WTC11 (cell line): ENCODE data around the gene DRAXIN. TPM values are rescaled to one million over a fixed set of nuclear protein-coding genes. Genes with fewer than 3 reads are reported as not detected.

Experiments
- AR ChIP-seq: fragments of 250-450 bp; sonication (Bioruptor Pico); IDR thresholded peaks from 2 replicates; pipeline ENCODE4 v1.9.0; 2021; ENCODE audit warnings: mild to moderate bottlenecking
- ATF2 ChIP-seq: sonication (generic); formaldehyde crosslinking; IDR thresholded peaks from 2 replicates; pipeline ENCODE4 v1.8.1; 2022; ENCODE audit warnings: low read depth, missing genetic modification reagents, borderline replicate concordance
- ATF3 ChIP-seq: sonication (generic); formaldehyde crosslinking; conservative IDR thresholded peaks from 2 replicates; pipeline ENCODE4 v1.8.1; 2022; ENCODE audit warnings: mild to moderate bottlenecking, missing genetic modification reagents
- ATF6 ChIP-seq: sonication (generic); formaldehyde crosslinking; IDR thresholded peaks from 2 replicates; pipeline ENCODE4 v1.8.1; 2023; ENCODE audit warnings: mild to moderate bottlenecking, missing genetic modification reagents
- CREM ChIP-seq: sonication (generic); formaldehyde crosslinking; IDR thresholded peaks from 2 replicates; pipeline ENCODE4 v1.8.1; 2022; ENCODE audit warnings: mild to moderate bottlenecking, missing genetic modification reagents, moderate library complexity
- E2F5 ChIP-seq: sonication (generic); formaldehyde crosslinking; IDR thresholded peaks from 2 replicates; pipeline ENCODE4 v1.8.1; 2022; ENCODE audit warnings: mild to moderate bottlenecking, moderate library complexity, missing genetic modification reagents
- FOXP4 ChIP-seq: sonication (generic); formaldehyde crosslinking; IDR thresholded peaks from 2 replicates; pipeline ENCODE4 v1.8.0; 2022; ENCODE audit warnings: mild to moderate bottlenecking, missing genetic modification reagents
- GTF2I ChIP-seq: fragments of 250-450 bp; sonication (Bioruptor Pico); conservative IDR thresholded peaks from 2 replicates; pipeline ENCODE4 v1.4.0; 2021; ENCODE audit warnings: mild to moderate bottlenecking
- HMGA2 ChIP-seq: fragments of 250-450 bp; sonication (Bioruptor Pico); IDR thresholded peaks from 2 replicates; pipeline ENCODE4 v1.4.0; 2021; ENCODE audit warnings: mild to moderate bottlenecking, moderate library complexity
- HMGXB4 ChIP-seq: sonication (generic); formaldehyde crosslinking; IDR thresholded peaks from 2 replicates; pipeline ENCODE4 v1.8.1; 2023; ENCODE audit warnings: mild to moderate bottlenecking, moderate library complexity, missing genetic modification reagents
- KAT7 ChIP-seq: sonication (generic); formaldehyde crosslinking; IDR thresholded peaks from 2 replicates; pipeline ENCODE4 v1.8.1; 2023; ENCODE audit warnings: missing genetic modification reagents, mild to moderate bottlenecking, borderline replicate concordance
- OVOL2 ChIP-seq: fragments of 250-450 bp; sonication (Bioruptor Pico); IDR thresholded peaks from 2 replicates; pipeline ENCODE4 v1.9.0; 2021; ENCODE audit warnings: mild to moderate bottlenecking, borderline replicate concordance
- PRDM15 ChIP-seq: sonication (generic); formaldehyde crosslinking; IDR thresholded peaks from 2 replicates; pipeline ENCODE4 v1.8.0; 2022; ENCODE audit warnings: missing genetic modification reagents
- RELA ChIP-seq: sonication (generic); formaldehyde crosslinking; IDR thresholded peaks from 2 replicates; pipeline ENCODE4 v1.8.1; 2022; ENCODE audit warnings: missing genetic modification reagents, mild to moderate bottlenecking, borderline replicate concordance
- SMAD3 ChIP-seq: sonication (generic); formaldehyde crosslinking; IDR thresholded peaks from 2 replicates; pipeline ENCODE4 v1.8.0; 2022; ENCODE audit warnings: missing genetic modification reagents, mild to moderate bottlenecking, borderline replicate concordance
- TEAD1 ChIP-seq: sonication (generic); formaldehyde crosslinking; IDR thresholded peaks from 2 replicates; pipeline ENCODE4 v1.8.0; 2022; ENCODE audit warnings: mild to moderate bottlenecking, missing genetic modification reagents
- ZBTB43 ChIP-seq: sonication (generic); formaldehyde crosslinking; IDR thresholded peaks from 2 replicates; pipeline ENCODE4 v1.8.1; 2023; ENCODE audit warnings: mild to moderate bottlenecking, missing genetic modification reagents
- ZNF138 ChIP-seq: sonication (generic); formaldehyde crosslinking; conservative IDR thresholded peaks from 2 replicates; pipeline ENCODE4 v1.8.1; 2022; ENCODE audit warnings: mild to moderate bottlenecking, moderate library complexity, missing genetic modification reagents
- ZNF219 ChIP-seq: sonication (generic); formaldehyde crosslinking; IDR thresholded peaks from 2 replicates; pipeline ENCODE4 v1.8.0; 2023; ENCODE audit warnings: missing genetic modification reagents, mild to moderate bottlenecking, borderline replicate concordance
- ZNF232 ChIP-seq: sonication (generic); formaldehyde crosslinking; IDR thresholded peaks from 2 replicates; pipeline ENCODE4 v1.8.0; 2022; ENCODE audit warnings: mild to moderate bottlenecking, missing genetic modification reagents
- total RNA-seq: library from RNA; stranded (reverse); gene quantifications from 3 replicates; pipeline ENCODE4 v1.2.3, GENCODE V29; 2021

Gene DRAXIN
- total RNA-seq, 1 experiment from 2014 or later: 12.0 TPM

- TF ChIP-seq E2F5 (CRISPR knock-in tag) (no peak; the same call in 1 of the 2 replicates), RELA (no peak), AR (CRISPR knock-in tag) (no peak), ZNF138 (0 out of 2 replicates have a peak, but pooled peaks have one; percentile 76), GTF2I (CRISPR knock-in tag) (no peak), KAT7 (CRISPR knock-in tag) (no peak), PRDM15 (CRISPR knock-in tag) (no peak), ATF3 (CRISPR knock-in tag) (no peak), ATF2 (CRISPR knock-in tag) (peak; percentile 42; the same call in 1 of the 2 replicates), OVOL2 (CRISPR knock-in tag) (no peak), HMGXB4 (CRISPR knock-in tag) (peak; percentile 26; the same call in 1 of the 2 replicates), SMAD3 (CRISPR knock-in tag) (peak; percentile 64; the same call in 1 of the 2 replicates), ZBTB43 (CRISPR knock-in tag) (peak; percentile 70), ATF6 (0 out of 2 replicates have a peak, but pooled peaks have one; percentile 60), CREM (CRISPR knock-in tag) (no peak), TEAD1 (CRISPR knock-in tag) (no peak), HMGA2 (CRISPR knock-in tag) (no peak), ZNF219 (CRISPR knock-in tag) (0 out of 2 replicates have a peak, but pooled peaks have one; percentile 27), FOXP4 (CRISPR knock-in tag) (peak; percentile 62; the same call in 1 of the 2 replicates), ZNF232 (CRISPR knock-in tag) (peak; percentile 88)
Measured at GRCh38 chr1:11680270-11681070, 11.0 kb upstream of the DRAXIN start (continued).
